Measurements from ENCODE around the gene C2CD2.

Gene C2CD2

DNA sequence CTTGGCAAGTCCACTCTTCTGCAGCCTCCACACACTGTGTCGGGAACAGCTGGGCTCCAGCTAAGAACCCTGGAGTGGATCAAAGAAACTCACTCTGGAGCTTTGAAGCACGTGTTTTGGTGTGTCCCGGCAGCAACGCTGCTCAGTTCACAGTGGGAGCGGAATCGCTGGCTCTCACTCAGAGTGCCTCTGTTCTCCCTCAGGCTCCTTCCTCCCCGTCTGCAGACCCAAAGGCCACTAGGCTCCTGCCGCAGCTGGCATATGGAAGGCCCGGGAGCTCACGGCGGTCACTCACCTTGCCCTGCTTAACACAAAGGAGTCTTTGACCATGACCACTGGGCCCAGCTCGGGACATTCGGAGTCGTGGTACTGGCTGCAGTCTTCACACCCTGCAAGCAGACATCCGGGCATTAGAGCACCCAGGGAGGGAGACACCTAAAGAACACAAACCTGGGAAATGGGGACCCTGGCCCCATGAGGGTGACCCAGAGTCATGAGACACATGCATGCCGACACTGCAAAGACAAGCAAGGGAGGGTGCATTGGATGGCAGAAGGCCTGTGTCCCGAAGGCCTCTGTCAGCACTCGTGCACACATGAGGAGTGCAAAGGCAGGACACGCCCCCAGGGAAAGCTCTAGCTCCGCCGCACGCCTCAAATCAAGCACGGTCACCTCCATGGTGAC, 94.4 kb downstream of the C2CD2 start:
- no peak for DNase-seq

DNA sequence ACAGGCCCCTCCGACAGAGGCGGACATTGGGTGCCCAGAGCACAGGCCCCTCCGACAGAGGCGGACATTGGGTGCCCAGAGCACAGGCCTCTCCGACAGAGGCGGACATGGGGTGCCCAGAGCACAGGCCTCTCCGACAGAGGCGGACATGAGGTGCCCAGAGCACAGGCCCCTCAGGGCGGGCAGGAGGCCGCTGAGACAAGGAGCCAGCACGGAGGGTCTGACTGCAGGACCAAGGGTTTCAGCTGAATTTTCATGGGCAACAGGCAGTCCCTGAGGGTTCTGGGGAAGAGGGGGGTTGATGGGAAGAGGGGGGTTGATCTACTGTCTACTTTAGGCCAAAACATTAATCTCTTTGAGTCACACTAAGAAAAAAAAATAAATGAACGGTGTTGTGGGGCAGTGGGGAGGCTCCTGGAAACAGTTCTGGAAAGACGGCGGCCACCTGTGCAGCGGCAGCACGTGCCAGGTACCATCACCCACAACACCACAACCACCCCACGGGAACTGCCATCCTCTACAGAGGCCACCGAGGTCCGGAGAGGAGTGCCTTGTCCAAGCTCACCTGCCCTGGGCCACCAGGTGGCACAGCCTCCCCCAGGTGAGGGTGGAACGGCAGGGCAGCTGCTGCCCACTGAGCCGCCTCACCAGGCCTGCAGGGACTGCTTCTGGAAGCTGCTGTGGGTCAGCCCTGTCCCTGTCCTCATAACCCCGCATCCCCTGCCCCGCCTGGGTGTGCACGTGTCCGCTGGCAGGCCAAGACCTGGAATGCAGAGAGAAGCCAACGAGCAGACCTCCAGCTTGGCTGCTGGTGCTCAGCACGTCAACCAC, 95.1 kb downstream of the C2CD2 start:
- DNase-seq, result no peak

DNA sequence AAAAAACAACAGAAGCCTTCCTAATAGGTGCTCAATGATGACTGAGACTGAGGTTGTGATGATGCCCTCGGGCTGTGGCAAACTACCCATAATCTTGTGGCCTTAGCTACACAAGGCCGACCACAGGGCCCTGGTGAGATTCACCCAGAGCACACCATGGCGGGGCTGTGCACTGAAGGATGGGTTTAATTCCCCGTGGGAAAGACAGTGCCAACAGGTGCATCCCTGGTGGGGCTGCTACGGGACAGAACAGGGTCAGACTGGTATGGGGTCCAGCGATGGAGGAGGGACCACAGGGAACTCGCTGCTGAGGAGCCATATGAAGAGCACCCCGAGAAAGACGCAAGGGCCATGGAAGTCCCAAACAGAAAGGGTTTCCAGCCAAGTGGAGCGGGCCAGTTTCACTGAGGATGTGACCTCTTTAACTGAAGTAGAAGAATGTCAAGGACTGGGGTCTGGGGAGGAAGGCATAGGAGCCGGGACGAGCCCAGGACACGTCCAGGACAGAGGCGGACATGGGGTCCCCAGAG, 96.0 kb downstream of the C2CD2 start:
- DNase-seq, result no peak

DNA sequence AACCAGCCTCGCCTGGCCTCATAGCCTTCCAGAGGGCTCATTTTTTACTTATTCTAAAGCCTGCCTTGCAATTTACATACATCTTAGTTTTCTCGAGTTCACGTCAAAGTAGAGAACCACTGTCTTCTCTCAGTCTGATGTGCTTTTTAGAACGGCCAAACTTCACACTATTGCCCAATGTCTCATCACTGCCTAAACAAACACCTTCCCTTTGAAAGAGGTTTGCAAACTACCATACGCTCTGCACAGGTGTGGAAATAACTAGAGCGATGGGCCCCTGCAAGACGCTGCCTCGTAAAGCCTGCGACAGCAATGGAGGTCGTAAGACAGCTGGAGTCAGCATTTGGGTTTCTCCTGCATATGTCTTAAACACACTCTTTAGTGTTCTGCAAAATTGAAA, 97.2 kb downstream of the C2CD2 start:
- no peak for DNase-seq

DNA sequence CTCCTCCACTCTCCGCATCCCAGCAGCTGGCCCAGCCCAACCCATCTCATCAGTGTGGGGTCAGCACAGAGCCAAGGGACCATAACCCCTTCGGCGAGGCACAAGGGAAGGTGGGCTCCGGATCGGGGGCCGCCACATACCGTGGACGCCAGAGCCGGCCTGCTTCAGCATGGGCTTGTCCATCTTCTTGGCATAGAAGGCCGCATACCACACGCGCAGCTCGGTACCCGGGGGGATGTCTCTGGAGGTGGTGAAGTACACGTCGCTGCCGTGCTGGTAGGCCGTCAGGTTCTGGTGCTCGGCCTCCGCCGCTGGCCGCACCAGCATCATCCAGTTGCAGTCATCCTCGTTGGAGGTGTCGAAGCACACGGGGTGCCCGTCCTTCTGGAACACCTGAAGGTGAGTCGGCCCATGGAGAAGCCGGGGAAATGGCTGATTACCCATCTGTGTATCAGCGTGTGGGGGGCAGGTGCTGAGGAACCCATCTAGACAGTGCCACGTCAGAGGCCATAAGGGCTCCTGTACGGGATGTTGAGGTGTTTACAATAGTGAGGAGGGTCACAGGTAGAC, 99.3 kb downstream of the C2CD2 start:
- DNase-seq, result no peak

DNA sequence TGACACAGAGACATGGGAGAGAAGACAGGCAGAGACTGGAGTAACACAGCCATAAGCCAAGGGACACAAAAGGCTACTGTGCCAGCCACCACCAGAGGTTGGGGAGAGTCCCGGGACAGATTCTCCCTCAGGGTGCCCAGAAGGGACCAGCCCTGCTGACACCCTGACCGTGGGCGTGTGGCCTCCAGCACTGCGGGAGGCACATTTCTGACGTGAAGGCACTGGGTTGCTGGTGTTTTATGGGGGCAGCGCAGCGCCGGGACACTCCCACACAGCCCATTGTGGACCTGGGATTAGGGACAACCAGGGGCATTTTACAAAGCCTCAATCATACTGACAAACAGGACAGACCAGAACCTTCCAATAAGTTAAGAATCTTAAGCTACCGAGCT, 100.9 kb downstream of the C2CD2 start:
- no peak for DNase-seq

DNA sequence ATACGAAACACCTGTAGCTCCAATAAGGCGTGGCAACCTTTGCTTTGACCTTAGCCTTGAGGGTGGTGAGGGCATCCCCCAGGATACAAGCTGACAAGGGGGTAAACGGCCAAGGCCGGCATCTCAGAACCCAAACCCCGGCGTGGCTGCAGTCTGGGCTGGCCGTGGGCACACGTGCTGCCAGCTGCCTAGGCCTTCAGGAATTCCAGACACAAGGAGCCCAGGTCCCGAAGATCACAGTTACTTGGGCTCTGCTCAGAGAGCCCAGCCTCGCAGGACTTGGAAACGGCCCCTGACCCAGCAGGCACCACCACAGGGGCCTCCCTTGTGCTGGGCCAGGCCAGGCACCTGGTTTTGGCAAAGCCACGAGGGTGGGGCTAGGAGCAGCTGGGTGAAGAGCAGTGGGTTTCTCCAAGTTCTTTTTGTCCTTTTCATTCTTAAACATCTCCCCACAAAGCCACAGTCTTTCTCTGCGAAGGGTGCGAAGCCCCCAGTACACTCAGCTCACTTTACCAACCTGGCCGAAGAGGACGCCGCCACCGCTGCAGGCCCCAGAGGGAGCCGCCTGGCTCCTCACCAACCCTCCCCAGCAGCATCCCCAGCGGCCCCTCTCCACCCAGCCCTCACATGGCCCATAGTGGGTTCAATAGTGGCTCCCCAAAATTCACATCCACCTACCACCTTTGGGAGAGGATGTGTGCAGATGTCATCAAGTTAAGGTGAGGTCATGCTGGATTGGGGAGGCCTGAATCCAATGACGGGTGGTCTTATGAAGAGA, 101.5 kb downstream of the C2CD2 start:
- DNase-seq, result no peak

DNA sequence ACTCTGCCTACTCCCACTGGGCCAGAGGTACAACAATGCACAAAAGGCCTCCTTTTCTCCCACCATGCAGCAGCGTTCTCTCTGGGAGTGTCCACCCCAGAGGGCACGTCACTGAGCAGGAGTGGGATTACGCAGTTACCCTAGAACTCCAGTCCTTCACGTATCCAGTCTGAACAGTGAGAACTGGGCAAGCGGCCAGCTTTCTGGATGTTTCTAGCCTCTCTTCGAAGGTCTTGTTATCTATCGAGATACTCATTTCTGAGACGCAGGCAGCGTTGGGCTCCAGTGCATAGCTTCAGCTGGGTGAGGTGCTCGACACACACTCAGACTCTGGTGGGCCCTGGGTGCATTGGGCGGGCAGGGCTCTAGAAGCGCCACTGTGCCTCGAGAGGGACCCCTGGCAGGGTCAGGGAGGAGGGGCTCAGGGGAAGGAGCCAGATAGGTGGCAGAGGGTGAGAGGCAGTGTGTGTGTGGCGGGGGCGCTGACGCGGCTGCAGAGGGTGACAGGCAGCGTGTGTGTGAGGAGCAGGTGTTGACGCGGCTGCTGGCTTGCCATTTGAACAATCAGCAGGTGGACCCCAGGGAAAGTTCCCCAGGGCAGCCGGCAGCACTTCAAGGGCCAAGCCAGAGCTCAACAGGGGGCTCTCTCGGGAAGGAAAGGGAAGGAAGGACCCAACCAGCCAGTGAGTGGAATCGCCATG, 102.6 kb downstream of the C2CD2 start:
- DNase-seq, result no peak

DNA sequence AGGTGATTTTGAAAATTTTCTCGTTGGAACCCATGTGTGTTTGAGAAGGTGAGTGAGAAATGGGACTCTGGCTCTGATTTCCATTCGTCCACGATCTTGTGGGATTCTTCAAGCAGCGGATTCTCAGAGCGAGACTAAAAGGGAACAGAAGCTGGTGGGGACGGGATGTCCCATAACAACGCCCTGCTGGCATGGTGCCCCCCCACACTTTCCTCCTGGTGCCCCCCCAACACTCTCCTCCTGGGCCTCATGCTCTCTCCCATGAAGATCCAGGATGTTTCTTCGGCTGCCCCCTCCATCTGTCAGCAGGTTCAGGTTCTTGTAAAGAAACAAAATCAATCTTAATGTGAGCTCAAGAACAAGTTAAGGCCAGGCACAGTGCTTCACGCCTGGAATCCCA, 103.7 kb downstream of the C2CD2 start:
- DNase-seq, result no peak

DNA sequence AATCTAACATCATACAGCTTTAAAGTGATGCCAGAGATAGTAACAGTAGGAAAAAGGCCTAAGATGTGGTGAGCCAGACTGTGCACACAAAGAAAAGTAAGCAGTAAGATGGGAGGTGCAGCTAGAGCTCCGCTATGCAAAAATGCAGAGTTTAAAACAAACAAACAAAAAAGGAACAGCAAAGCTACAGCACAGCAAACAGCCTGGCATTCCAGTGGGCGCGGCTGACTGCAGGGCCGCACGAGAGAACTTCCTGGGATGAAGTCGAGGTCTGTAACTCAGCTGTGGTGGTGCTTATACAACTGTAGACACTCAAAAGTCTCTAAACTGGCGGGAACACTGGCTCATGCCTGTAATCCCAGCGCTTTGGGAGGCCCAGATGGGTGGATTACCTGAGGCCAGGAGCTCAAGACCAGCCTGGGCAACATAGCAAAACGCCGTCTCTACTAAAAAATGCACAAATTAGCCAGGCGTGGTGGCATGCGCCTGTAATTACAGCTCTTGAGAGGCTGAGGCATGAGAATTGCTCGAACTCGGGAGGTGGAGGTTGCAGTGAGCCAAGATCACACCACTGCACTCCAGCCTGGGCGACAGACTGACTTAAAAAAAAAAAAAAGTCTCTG, 104.7 kb downstream of the C2CD2 start:
- no peak for DNase-seq

DNA sequence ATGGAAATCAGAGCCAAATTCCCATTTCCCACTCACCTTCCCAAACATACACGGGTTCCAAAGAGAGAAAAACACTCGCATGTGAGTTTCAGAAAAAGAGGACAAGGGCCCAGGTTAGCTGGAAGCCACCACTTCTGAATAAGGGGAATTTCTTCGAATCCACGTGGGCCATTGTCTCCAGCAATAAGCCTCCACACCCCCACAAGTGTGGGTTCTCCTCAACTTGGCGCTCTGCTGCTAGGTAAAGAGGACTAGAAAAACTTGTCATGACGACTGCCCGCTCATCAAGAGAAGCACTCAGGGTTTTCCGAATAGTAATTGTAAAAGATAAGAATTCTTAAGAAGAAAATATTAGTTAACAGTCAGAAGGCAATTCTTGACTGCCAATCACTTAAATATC, 105.3 kb downstream of the C2CD2 start:
- DNase-seq, result no peak

DNA sequence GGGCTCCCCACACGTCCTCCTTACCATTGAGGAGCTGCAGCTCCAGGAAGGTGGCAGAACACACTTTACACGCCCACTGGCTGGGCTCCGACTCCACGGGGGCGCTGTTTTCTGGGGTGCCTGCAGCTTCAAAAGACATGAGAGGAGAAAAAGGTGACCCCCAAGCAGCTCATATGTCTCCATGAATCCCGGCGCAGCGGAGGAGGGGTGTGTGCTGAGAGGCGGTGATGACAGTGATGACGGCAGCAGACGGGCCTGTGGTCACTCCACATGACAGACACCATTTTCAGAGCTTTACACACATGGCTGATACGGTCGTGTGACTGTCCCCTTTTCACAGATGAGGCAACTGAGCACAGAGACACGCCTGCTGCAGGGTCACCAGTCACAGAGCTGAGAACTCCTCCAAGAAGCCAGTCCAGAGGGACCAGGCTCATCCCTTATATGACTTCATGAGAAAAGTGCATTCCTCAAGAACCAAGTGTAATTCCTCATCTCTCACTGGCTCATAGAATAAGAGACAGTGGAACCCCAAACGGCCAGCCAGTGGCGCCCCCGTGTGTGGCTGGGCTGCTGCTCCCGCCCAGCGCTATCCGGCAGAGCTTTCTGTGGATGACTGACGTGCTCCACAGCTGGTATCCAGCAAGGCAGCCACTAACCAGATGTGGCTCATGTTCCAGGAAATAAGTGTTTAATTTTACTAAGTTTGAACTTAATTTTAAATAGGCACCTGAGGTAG, 106.6 kb downstream of the C2CD2 start:
- no peak for DNase-seq

DNA sequence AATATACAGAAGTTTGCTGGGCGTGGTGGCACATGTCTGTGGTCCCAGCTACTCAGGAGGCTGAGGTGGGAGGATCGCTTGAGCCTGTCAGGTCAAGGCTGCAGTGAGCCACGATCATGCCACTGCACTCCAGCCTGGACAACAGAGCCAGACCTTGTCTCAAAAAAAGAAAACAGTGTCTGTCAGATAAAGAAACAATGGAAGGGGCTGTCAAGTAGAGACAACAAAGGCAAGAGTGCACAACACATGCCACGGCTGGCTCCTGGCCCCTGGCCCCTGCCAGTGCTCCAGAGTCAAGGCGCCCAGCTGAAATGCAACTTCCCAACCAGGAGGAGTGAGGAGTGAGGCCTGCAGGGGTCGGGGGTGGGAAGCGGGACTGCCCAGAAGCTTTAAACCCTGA, 107.3 kb downstream of the C2CD2 start:
- DNase-seq, result no peak

DNA sequence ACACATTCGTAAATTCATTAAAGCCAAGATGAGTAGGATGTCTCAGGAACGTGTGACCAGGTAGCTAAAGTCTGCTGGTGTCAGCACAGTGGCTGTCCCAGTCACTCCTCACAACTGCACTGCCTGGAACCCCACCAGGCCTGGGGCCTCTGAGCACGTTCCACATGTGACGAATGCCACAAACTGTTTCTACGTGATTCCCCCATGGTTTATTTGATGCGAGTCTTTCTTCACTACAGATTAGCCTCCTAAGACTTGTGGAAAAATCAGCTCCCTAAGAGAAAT, 107.8 kb downstream of the C2CD2 start:
- DNase-seq, result no peak

DNA sequence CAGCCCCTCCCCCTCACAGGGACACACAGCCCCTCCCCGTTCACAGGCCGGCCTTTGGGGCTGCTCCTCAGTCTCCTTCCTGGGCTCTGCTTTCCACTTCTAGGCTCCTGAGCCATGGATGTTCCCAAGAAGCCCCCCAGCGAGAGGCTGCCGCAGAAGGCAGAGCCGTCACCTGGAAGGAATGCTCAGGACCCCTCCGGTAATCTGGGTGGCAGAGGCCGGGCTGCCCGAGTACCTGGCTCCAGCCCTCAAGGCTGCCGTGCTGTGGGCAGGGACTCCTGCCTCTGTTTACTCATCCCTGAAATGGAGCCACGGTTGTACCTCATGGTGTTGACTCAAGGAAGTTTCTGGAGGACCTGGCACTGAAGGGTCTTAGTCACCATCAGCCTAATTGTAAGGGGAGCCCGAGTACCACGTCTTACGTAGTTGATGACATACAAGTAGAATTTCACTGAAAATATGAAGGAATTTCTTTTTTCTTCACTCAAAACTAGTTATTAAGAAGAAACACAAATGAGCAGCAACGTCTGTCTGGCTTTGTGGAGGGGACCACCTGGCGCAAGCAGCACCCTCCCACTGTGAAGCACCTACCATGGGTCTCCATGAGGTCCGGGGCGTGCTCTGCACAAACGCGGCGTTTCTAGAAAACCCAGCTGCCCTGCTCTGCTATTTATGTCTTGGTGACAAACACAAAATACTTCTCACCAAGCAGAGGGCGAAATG, 108.3 kb downstream of the C2CD2 start:
- no peak for DNase-seq

DNA sequence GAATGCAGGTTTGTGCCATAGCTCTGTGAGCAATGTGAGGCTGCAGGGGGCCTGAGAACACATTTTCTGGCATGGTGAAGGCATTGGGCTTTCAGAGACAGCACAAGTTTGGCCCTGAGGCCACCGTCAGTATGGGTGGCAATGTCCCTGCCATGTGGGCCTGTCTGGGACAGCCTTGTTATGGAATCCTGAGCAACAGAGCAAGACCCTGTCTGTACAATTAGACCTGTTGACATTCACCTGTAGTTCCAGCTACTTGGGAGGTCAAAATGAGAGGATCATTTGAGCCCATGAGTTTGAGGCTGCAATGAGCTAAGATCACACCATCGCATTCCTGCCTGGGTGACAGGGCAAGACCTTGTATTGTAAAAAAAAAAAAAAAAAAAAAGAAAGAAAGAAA, 110.2 kb downstream of the C2CD2 start:
- DNase-seq, result no peak

DNA sequence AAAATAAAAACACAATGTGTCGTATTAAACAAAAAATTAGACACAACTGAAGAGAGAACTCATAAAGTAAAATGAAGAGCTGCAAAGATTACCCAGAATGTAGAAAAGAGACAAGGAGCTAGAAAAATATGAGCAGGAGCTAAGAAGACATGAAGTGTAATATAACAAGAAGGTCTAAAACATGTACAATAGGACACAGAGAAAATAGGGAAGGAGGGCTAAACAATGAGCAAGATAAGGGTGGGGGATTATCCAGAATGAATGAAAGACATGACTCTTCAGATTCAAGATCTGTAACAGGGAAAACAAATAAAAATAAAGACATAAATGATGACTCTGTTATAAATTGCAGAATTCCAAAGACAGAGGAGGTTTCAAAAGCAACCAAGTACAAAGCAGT, 112.9 kb downstream of the C2CD2 start:
- no peak for DNase-seq

DNA sequence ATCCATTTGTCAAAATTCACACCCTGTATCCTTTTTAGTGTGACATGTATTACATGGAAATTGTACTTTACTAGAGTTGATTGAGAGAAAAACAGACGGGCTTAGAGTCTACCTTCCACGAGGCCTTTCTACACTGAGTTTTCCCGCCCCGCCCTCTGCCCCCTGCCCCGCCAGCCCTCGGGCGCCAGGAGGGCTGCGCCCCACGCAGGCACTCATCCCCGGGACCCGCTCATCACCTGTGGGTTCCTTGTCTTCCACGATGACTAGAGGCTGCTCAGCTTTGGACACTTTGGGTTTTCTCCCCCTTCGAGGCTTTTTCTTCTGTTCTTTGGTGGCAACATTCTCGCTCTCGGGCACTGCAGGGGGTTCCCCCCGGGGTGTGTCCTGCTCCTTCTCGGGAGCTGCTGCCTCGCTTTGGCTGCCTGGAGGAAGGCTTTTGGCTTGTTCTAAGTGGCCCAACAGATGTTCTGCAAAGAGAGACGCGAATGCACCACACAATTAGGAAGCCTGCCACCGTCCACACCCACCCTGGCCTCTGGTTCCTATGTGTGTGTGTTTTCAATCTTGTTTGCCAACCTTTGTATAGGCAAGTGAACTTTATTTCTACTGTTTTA, 114.3 kb downstream of the C2CD2 start:
- no peak for DNase-seq

DNA sequence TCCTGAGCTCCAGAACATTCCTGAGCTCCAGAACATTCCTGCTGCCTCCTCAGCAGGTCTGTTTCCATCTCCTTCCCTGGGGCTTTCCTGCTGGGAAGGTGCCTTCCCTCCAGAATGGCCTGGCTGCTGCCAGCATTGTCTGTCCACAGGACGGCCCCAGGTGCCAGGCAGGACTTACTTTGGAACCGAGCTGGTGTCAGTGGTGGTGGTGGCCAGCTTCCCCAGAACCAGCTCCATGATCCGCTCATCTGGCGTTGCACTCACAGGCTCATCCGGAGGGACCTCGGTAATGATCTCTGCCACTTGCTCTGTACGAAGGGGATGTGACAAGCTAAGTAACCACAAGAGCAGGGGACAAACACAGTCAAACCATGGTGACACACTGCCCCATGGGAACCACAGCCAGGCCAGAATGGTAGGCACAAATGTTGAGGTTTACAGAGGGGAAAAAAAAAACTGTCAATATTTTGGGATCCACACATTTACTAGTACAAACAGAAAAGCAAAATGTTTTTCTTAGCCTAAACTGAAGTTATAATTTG, 116.0 kb downstream of the C2CD2 start:
- no peak for DNase-seq

All from stimulated activated CD4-positive, alpha-beta T cell treated with anti-CD3 and anti-CD28 coated beads, Interleukin-12 subunit alpha, Interleukin-12 subunit beta, amount 100 ng/mL, for 4 hours (primary cell).